ENCODE results near the gene ZFP69B.

DNA sequence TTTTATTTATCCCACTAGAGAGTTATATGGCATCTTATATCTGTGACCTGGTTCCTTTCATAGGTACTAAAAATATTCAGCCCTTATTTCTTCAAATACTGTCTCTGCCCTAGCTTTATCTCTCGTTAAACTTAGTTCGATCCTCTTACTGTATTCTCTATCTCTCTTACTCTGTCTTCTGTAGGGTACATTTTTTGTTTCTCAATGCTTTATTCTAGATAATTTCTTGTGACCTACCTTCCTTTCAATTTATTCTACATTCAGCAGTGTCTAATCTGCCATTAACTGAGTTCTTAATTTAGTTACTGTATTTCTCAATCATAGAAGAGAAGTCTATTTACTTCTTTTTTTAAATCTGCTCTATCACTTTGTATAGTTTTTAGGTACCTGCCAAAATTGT is 25.0 kb downstream of the ZFP69B start:
- no peak for TF ChIP-seq SP1 (IDR thresholded peaks at IDR 0.05)
- TF ChIP-seq HDGF (IDR thresholded peaks at IDR 0.05; ENCODE audit: borderline replicate concordance): no peak
- TF ChIP-seq, protein P1, sequence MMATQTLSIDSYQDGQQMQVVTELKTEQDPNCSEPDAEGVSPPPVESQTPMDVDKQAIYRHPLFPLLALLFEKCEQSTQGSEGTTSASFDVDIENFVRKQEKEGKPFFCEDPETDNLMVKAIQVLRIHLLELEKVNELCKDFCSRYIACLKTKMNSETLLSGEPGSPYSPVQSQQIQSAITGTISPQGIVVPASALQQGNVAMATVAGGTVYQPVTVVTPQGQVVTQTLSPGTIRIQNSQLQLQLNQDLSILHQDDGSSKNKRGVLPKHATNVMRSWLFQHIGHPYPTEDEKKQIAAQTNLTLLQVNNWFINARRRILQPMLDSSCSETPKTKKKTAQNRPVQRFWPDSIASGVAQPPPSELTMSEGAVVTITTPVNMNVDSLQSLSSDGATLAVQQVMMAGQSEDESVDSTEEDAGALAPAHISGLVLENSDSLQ (IDR thresholded peaks at IDR 0.05): no peak
- no peak for TF ChIP-seq FOXK2 (IDR thresholded peaks at IDR 0.05)
- TF ChIP-seq BHLHE40 (IDR thresholded peaks at IDR 0.05; ENCODE audit: borderline replicate concordance): no peak
- no peak for TF ChIP-seq TARDBP (IDR thresholded peaks at IDR 0.05)
- TF ChIP-seq SUZ12 (IDR thresholded peaks at IDR 0.05): no peak
- TF ChIP-seq ZNF384 (IDR thresholded peaks at IDR 0.05): no peak
- TF ChIP-seq ARNT (IDR thresholded peaks at IDR 0.05): no peak

All from HEK293T (cell line).